Spinal cord (tissue), 10 donors: ENCODE results near the gene MS4A1. TPM values are rescaled to one million over a fixed set of nuclear protein-coding genes. Genes with fewer than 3 reads are reported as not detected.
A peak's percentile ranks its signal among the peaks of the same experiment; 100 is the strongest.

Source experiments
- DNase-seq, 6 donors: peaks; one replicate each; pipeline versions ENCODE4 v3.0.0 to v3.0.0-alpha.2; 2013 to 2015; ENCODE audit warnings: low spot score in 6 of 6, low read depth in 4 of 6
- H3K27ac ChIP-seq: one replicate; pipeline ENCODE4 v1.5.1; 2013; ENCODE audit warnings: low read depth, low read length, control low read depth
- H3K27me3 ChIP-seq: one replicate; pipeline ENCODE4 v1.6.1; 2013; ENCODE audit warnings: low read length; ENCODE audit not compliant: control insufficient read depth, insufficient read depth
- H3K36me3 ChIP-seq: one replicate; pipeline ENCODE4 v1.6.1; 2013; ENCODE audit warnings: low read length; ENCODE audit not compliant: control insufficient read depth, insufficient read depth
- H3K4me1 ChIP-seq: one replicate; pipeline ENCODE4 v1.6.1; 2013; ENCODE audit warnings: low read length; ENCODE audit not compliant: control insufficient read depth, insufficient read depth
- H3K4me3 ChIP-seq: one replicate; pipeline ENCODE4 v1.5.1; 2013; ENCODE audit warnings: low read depth, low read length, control low read depth
- H3K9me3 ChIP-seq: one replicate; pipeline ENCODE4 v1.6.1; 2013; ENCODE audit warnings: low read length; ENCODE audit not compliant: control insufficient read depth, insufficient read depth
- WGBS: methylation state at CpG from one replicate; pipeline ENCODE4 v1.1.5; 2013; ENCODE audit warnings: missing lambda C conversion rate; ENCODE audit not compliant: insufficient coverage; 5-methylcytosine and 5-hydroxymethylcytosine counted together
- polyA plus RNA-seq, 2 donors: library from polyadenylated mRNA; unstranded; fragments of 120-200 nt; gene quantifications; one replicate each; pipeline ENCODE4 v1.2.1, GENCODE V29; 2013; ENCODE audit not compliant: insufficient read length in 2 of 2
- total RNA-seq, 2 donors: library from RNA; depleted of rRNA in 1 of 2; stranded (reverse); fragments of 120-200 nt in 1 of 2; fragments of >200 nt in 1 of 2; gene quantifications; one replicate each; pipeline versions ENCODE4 v1.2.3 to v1.2.4, GENCODE V29; 2013 to 2014
- donor health status: healthy.

Gene MS4A1
- total and polyA plus RNA-seq, 4 donors = 0.17 to 0.99 (median 0.21) TPM; not detected in 1

GRCh38 chr11:60513496-60514460 is 58.1 kb downstream of the MS4A1 start:
- 80% methylated on average over 1 of the region's 2 CpGs for WGBS
- no peaks in the 10 kb centered on the region for H3K4me1 ChIP-seq
- H3K9me3 ChIP-seq = peaks cover 2% of the 10 kb centered on the region
- no peaks in the 10 kb centered on the region for H3K27me3 ChIP-seq
- H3K4me3 ChIP-seq = no peak overlapping the region
- DNase-seq = peak in 1 of 6 donors; percentile 10
- no peaks in the 10 kb centered on the region for H3K36me3 ChIP-seq
- H3K27ac ChIP-seq = no peak overlapping the region

GRCh38 chr11:60515144-60515855 is 59.7 kb downstream of the MS4A1 start, which contains the start of gene MS4A13:
Gene MS4A13, plus strand, starts transcription at chr11:60515392. Its CDS starts 2,692 bp downstream, at chr11:60518084.
- 97% methylated on average over 21 of the region's 29 CpGs for WGBS
- DNase-seq = no peak
- Histone ChIP-seq H3K4me1 (no peaks in the 10 kb centered on the region), H3K9me3 (no peaks in the 10 kb centered on the region), H3K36me3 (no peaks in the 10 kb centered on the region), H3K4me3 (no peak within 1 kb of the TSS), H3K27ac (no peak within 1 kb of the TSS), H3K27me3 (no peaks in the 10 kb centered on the region)

Other genes starting within 250 kb of the MS4A1 start
- gene MS4A4E, start 212.7 kb upstream of the MS4A1 start, total RNA-seq = 1 to 10 TPM in 1 of 2 donors, under 1 TPM in 1; 0.50 to 1.5 TPM
- 1 to 10 TPM; 1.0 to 1.9 TPM for gene MS4A4E, start 212.7 kb upstream of the MS4A1 start, polyA plus RNA-seq
- gene MS4A4A, start 175.2 kb upstream of the MS4A1 start, total RNA-seq = 10 to 100 TPM in 1 of 2 donors, 1 to 10 TPM in 1; 9.0 to 11.0 TPM
- gene MS4A4A, start 175.2 kb upstream of the MS4A1 start, polyA plus RNA-seq = 1 to 10 TPM; 2.3 to 4.1 TPM
- not detected for gene MS4A6E, start 128.6 kb upstream of the MS4A1 start, total RNA-seq
- gene MS4A6E, start 128.6 kb upstream of the MS4A1 start, polyA plus RNA-seq = not detected
- 10 to 100 TPM; 11.0 to 13.7 TPM for gene MS4A7, start 77.3 kb upstream of the MS4A1 start, total RNA-seq
- 1 to 10 TPM; 4.9 to 6.3 TPM for gene MS4A7, start 77.3 kb upstream of the MS4A1 start, polyA plus RNA-seq
- gene MS4A14, start 59.4 kb upstream of the MS4A1 start, total RNA-seq = under 1 TPM; 0.55 to 0.59 TPM
- gene MS4A14, start 59.4 kb upstream of the MS4A1 start, polyA plus RNA-seq = under 1 TPM; 0.39 to 0.73 TPM
- not detected for gene MS4A5, start 26.3 kb upstream of the MS4A1 start, total RNA-seq
- gene MS4A5, start 26.3 kb upstream of the MS4A1 start, polyA plus RNA-seq = not detected
- not detected for gene MS4A12, start 36.9 kb downstream of the MS4A1 start, total RNA-seq
- gene MS4A12, start 36.9 kb downstream of the MS4A1 start, polyA plus RNA-seq = not detected
- not detected for gene MS4A13, start 59.5 kb downstream of the MS4A1 start, total RNA-seq
- not detected for gene MS4A13, start 59.5 kb downstream of the MS4A1 start, polyA plus RNA-seq
- 1 to 10 TPM in 1 of 2 donors, under 1 TPM in 1; 0.40 to 2.8 TPM for gene MS4A8, start 243.8 kb downstream of the MS4A1 start, total RNA-seq
- under 1 TPM in 1 of 2 donors, not detected in 1; 0.72 TPM for gene MS4A8, start 243.8 kb downstream of the MS4A1 start, polyA plus RNA-seq